Measurements from ENCODE around the gene AFAP1. TPM values are rescaled to one million over a fixed set of nuclear protein-coding genes. Genes with fewer than 3 reads are reported as not detected.

Gene AFAP1
- total and polyA plus RNA-seq, 2 donors from 2014 or later, result 2.6 to 26.3 TPM

DNA sequence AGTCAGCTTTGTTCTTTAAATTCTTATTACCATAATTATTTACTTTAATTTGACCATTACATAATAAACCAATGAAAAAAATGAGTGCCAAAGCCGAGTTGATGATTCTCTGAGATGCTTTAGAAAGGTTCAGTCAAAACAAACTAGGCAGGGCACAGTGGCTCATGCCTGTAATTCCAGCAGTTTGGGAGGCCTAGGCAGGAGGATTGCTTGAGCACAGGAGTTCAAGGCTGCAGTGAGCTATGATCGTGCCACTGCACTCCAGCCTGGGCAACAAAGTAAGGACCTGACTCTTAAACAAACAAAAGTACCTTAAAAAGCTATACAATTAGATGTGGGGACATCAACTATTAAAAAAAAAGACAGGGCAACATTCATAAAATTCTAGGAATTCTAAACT is 75.0 kb downstream of the AFAP1 start:
- H3K4me3 ChIP-seq (ENCODE audit: low read length in 3 of 3), result no peak overlapping the region
- H3K9ac ChIP-seq (ENCODE audit: low read length in 3 of 3), result no peak overlapping the region
- no peaks in the 10 kb centered on the region for H3K36me3 ChIP-seq (ENCODE audit: control insufficient read depth in 2 of 3, insufficient read depth in 3 of 3, low read length in 3 of 3)
- H3K27ac ChIP-seq (ENCODE audit: low read depth in 2 of 2, low read length in 2 of 2), result no peak overlapping the region
- H3K9me3 ChIP-seq (ENCODE audit: control insufficient read depth in 2 of 3, insufficient read depth in 1 of 3, low read length in 3 of 3), result peaks cover 0 to 2% (median 0%) of the 10 kb centered on the region in 3 donors
- intact Hi-C loops (cut with DNase I), result no loop called here
- FAIRE-seq, result no peak
- H3K27me3 ChIP-seq (ENCODE audit: control insufficient read depth, insufficient read depth, low read length), result no peaks in the 10 kb centered on the region
- DNase-seq, result no peak
- TF ChIP-seq, protein P1, sequence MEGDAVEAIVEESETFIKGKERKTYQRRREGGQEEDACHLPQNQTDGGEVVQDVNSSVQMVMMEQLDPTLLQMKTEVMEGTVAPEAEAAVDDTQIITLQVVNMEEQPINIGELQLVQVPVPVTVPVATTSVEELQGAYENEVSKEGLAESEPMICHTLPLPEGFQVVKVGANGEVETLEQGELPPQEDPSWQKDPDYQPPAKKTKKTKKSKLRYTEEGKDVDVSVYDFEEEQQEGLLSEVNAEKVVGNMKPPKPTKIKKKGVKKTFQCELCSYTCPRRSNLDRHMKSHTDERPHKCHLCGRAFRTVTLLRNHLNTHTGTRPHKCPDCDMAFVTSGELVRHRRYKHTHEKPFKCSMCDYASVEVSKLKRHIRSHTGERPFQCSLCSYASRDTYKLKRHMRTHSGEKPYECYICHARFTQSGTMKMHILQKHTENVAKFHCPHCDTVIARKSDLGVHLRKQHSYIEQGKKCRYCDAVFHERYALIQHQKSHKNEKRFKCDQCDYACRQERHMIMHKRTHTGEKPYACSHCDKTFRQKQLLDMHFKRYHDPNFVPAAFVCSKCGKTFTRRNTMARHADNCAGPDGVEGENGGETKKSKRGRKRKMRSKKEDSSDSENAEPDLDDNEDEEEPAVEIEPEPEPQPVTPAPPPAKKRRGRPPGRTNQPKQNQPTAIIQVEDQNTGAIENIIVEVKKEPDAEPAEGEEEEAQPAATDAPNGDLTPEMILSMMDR (IDR thresholded peaks at IDR 0.05; ENCODE audit: borderline replicate concordance, extremely low read depth, insufficient read depth), result no peak
- H3K4me1 ChIP-seq (ENCODE audit: control insufficient read depth in 2 of 3, insufficient read depth in 2 of 3, low read depth in 1 of 3, low read length in 3 of 3), result peaks cover 0 to 5% (median 0%) of the 10 kb centered on the region in 3 donors

DNA sequence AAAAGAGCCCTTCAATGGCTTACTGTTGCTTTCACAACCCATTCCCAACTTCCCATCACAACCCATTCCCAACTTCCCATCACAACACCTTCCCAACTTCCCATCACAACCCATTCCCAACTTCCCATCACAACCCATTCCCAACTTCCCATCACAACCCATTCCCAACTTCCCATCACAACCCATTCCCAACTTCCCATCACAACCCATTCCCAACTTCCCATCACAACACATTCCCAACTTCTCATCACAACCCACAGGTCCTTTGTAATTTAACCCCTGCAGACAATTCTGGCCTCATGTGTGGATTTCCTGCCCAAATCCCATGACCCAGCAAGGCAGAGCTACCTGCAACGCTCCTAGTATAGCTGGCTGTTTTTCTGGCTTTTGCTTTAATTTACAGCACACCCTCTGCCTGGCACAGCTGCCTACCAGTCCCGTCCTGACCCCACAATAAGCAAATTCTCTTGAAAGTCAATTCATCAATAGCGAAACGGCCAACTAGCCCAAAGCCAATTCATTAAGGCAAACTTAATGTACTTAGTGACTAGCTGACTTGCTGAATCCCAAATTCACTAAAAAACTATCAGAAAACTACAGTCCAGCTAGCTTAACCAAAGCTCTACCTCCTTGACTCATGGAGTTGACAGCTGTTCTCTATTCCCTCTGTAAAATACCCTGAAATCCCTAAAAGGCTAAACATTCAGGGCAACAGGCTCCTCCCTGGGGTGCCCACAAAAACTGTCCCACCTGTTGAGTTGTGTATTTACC is 75.6 kb downstream of the AFAP1 start:
- no peak overlapping the region for H3K4me3 ChIP-seq (ENCODE audit: low read length in 3 of 3)
- H3K27ac ChIP-seq (ENCODE audit: low read depth in 2 of 2, low read length in 2 of 2), result no peak overlapping the region
- H3K9me3 ChIP-seq (ENCODE audit: control insufficient read depth in 2 of 3, insufficient read depth in 1 of 3, low read length in 3 of 3), result peaks cover 0 to 2% (median 0%) of the 10 kb centered on the region in 3 donors
- H3K36me3 ChIP-seq (ENCODE audit: control insufficient read depth in 2 of 3, insufficient read depth in 3 of 3, low read length in 3 of 3), result no peaks in the 10 kb centered on the region
- FAIRE-seq, result no peak
- no peak overlapping the region for H3K9ac ChIP-seq (ENCODE audit: low read length in 3 of 3)
- peak in 3 of 5 donors; percentile 40 to 84 (median 51) for DNase-seq
- H3K4me1 ChIP-seq (ENCODE audit: control insufficient read depth in 2 of 3, insufficient read depth in 2 of 3, low read depth in 1 of 3, low read length in 3 of 3), result peaks cover 0 to 5% (median 0%) of the 10 kb centered on the region in 3 donors
- TF ChIP-seq, protein P1 (IDR thresholded peaks at IDR 0.05; ENCODE audit: borderline replicate concordance, extremely low read depth, insufficient read depth), result no peak
- intact Hi-C loops (cut with DNase I), result no loop called here
- H3K27me3 ChIP-seq (ENCODE audit: control insufficient read depth, insufficient read depth, low read length), result no peaks in the 10 kb centered on the region

DNA sequence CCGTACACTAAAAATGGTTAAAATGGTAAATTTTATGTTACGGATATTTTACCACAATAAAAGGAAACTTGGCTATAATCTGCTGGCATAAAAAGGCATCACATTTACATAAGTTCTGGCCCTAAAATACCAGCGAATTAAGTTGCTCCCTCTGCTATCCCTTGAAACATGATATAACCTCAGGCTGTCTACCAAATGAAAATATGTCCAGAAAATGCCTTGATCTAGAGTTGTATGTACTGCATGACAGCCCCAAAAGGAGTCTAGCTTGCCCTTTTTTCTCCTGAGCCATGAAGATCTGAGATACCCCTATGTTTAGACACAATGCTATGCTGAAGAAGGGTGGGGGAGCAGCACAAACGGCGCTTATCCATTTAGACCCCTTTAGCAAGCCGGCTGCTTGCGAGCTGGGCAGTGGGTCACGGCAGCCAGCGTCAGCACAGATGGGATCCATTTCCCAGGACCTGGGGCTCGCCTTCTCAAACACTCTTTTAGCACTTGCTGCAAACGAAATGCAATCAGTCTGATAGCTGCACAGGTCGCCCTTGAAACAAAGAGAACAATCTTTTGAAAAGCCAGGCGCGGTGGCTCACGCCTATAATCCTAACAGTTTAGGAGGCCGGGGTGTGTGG is 77.0 kb downstream of the AFAP1 start:
- Histone ChIP-seq H3K9me3 (ENCODE audit: control insufficient read depth in 2 of 3, insufficient read depth in 1 of 3, low read length in 3 of 3) (peaks cover 0 to 2% (median 0%) of the 10 kb centered on the region in 3 donors), H3K36me3 (ENCODE audit: control insufficient read depth in 2 of 3, insufficient read depth in 3 of 3, low read length in 3 of 3) (no peaks in the 10 kb centered on the region), H3K27me3 (ENCODE audit: control insufficient read depth, insufficient read depth, low read length) (no peaks in the 10 kb centered on the region), H3K4me1 (ENCODE audit: control insufficient read depth in 2 of 3, insufficient read depth in 2 of 3, low read depth in 1 of 3, low read length in 3 of 3) (peaks cover 0 to 5% (median 0%) of the 10 kb centered on the region in 3 donors), H3K4me3 (ENCODE audit: low read length in 3 of 3) (no peak overlapping the region), H3K27ac (ENCODE audit: low read depth in 2 of 2, low read length in 2 of 2) (no peak overlapping the region), H3K9ac (ENCODE audit: low read length in 3 of 3) (no peak overlapping the region)
- intact Hi-C loops (cut with DNase I), result no loop called here
- TF ChIP-seq, protein P1 (IDR thresholded peaks at IDR 0.05; ENCODE audit: borderline replicate concordance, extremely low read depth, insufficient read depth), result no peak
- no peak for FAIRE-seq
- peak in 3 of 5 donors; percentile 31 to 53 (median 43) for DNase-seq

Measured in kidney (tissue), 14 donors.